ENCODE data around the gene ANKS1A.

The ANKS1A gene

GRCh38 chr6:35065441-35065800, 176.4 kb downstream of the ANKS1A start:
- Histone ChIP-seq H4K8ac (ENCODE audit: low read depth, low read length) (no peak overlapping the region), H3K9me3 (ENCODE audit: insufficient read depth, low read depth, low read length) (no peaks in the 10 kb centered on the region), H3K27ac (ENCODE audit: low read depth, low read length) (no peak overlapping the region), H4K91ac (ENCODE audit: low read depth, low read length) (no peak overlapping the region), H3K36me3 (ENCODE audit: control insufficient read depth in 1 of 2, insufficient read depth in 2 of 2, low read length in 2 of 2) (peaks cover 79 to 85% of the 10 kb centered on the region in 2 experiments), H2BK12ac (ENCODE audit: low read length) (no peak overlapping the region), H3K4me2 (ENCODE audit: low read length) (no peak overlapping the region), H2AFZ (ENCODE audit: insufficient read depth, low read length, poor library complexity) (no peak overlapping the region), H3K4ac (ENCODE audit: low read depth, low read length) (no peak overlapping the region), H3K14ac (ENCODE audit: low read length) (no peak overlapping the region), H3K9ac (ENCODE audit: low read length) (no peak overlapping the region), H3K23ac (ENCODE audit: low read length) (no peak overlapping the region), H3K18ac (ENCODE audit: low read length) (no peak overlapping the region), H3K4me1 (ENCODE audit: control insufficient read depth in 1 of 2, insufficient read depth in 2 of 2, low read length in 2 of 2) (peaks cover 4 to 13% of the 10 kb centered on the region in 2 experiments), H2BK120ac (ENCODE audit: insufficient read depth, low read length, poor library complexity) (no peak overlapping the region), H3K79me2 (ENCODE audit: control insufficient read depth, insufficient read depth, low read length, poor library complexity) (peaks cover 1% of the 10 kb centered on the region), H2BK5ac (ENCODE audit: low read depth, low read length, poor library complexity) (no peak overlapping the region), H2AK5ac (ENCODE audit: low read length) (no peak overlapping the region), H3K79me1 (ENCODE audit: low read length) (no peaks in the 10 kb centered on the region), H3K4me3 (ENCODE audit: low read depth, low read length) (no peak overlapping the region), H3K27me3 (ENCODE audit: insufficient read depth, low read length) (no peaks in the 10 kb centered on the region), H4K12ac (ENCODE audit: low read depth, low read length) (no peak overlapping the region)
- DNase-seq: no peak
- WGBS (ENCODE audit: extremely low coverage, insufficient coverage, insufficient read length): no CpG with 5 or more reads among the region's 9 CpGs

- Histone ChIP-seq H3K4me3 (ENCODE audit: low read depth, low read length) (no peak overlapping the region), H2AK5ac (ENCODE audit: low read length) (no peak overlapping the region), H3K79me2 (ENCODE audit: control insufficient read depth, insufficient read depth, low read length, poor library complexity) (peaks cover 1% of the 10 kb centered on the region), H4K8ac (ENCODE audit: low read depth, low read length) (no peak overlapping the region), H2AFZ (ENCODE audit: insufficient read depth, low read length, poor library complexity) (no peak overlapping the region), H3K27ac (ENCODE audit: low read depth, low read length) (no peak overlapping the region), H3K79me1 (ENCODE audit: low read length) (no peaks in the 10 kb centered on the region), H2BK12ac (ENCODE audit: low read length) (no peak overlapping the region), H3K9me3 (ENCODE audit: insufficient read depth, low read depth, low read length) (no peaks in the 10 kb centered on the region), H4K12ac (ENCODE audit: low read depth, low read length) (no peak overlapping the region), H3K36me3 (ENCODE audit: control insufficient read depth in 1 of 2, insufficient read depth in 2 of 2, low read length in 2 of 2) (peaks cover 77 to 84% of the 10 kb centered on the region in 2 experiments), H2BK120ac (ENCODE audit: insufficient read depth, low read length, poor library complexity) (no peak overlapping the region), H3K27me3 (ENCODE audit: insufficient read depth, low read length) (no peaks in the 10 kb centered on the region), H3K4me1 (ENCODE audit: control insufficient read depth in 1 of 2, insufficient read depth in 2 of 2, low read length in 2 of 2) (peaks cover 4 to 13% of the 10 kb centered on the region in 2 experiments), H3K18ac (ENCODE audit: low read length) (no peak overlapping the region), H3K9ac (ENCODE audit: low read length) (no peak overlapping the region), H3K14ac (ENCODE audit: low read length) (no peak overlapping the region), H2BK5ac (ENCODE audit: low read depth, low read length, poor library complexity) (no peak overlapping the region), H3K23ac (ENCODE audit: low read length) (no peak overlapping the region), H3K4me2 (ENCODE audit: low read length) (no peak overlapping the region), H3K4ac (ENCODE audit: low read depth, low read length) (no peak overlapping the region), H4K91ac (ENCODE audit: low read depth, low read length) (no peak overlapping the region)
- no CpG with 5 or more reads among the region's 13 CpGs for WGBS (ENCODE audit: extremely low coverage, insufficient coverage, insufficient read length)
- DNase-seq: no peak
These were observed 176.8 kb downstream of the ANKS1A start for GRCh38 chr6:35065870-35066269.

- Histone ChIP-seq H2AFZ (ENCODE audit: insufficient read depth, low read length, poor library complexity) (no peak overlapping the region), H2BK5ac (ENCODE audit: low read depth, low read length, poor library complexity) (no peak overlapping the region), H3K4me1 (ENCODE audit: control insufficient read depth in 1 of 2, insufficient read depth in 2 of 2, low read length in 2 of 2) (peaks cover 13 to 16% of the 10 kb centered on the region in 2 experiments), H2BK120ac (ENCODE audit: insufficient read depth, low read length, poor library complexity) (no peak overlapping the region), H3K4me2 (ENCODE audit: low read length) (no peak overlapping the region), H3K23ac (ENCODE audit: low read length) (no peak overlapping the region), H4K91ac (ENCODE audit: low read depth, low read length) (no peak overlapping the region), H2AK5ac (ENCODE audit: low read length) (no peak overlapping the region), H3K27me3 (ENCODE audit: insufficient read depth, low read length) (no peaks in the 10 kb centered on the region), H4K8ac (ENCODE audit: low read depth, low read length) (no peak overlapping the region), H2BK12ac (ENCODE audit: low read length) (no peak overlapping the region), H3K79me2 (ENCODE audit: control insufficient read depth, insufficient read depth, low read length, poor library complexity) (peaks cover 1% of the 10 kb centered on the region), H3K36me3 (ENCODE audit: control insufficient read depth in 1 of 2, insufficient read depth in 2 of 2, low read length in 2 of 2) (peaks cover 74 to 84% of the 10 kb centered on the region in 2 experiments), H3K9me3 (ENCODE audit: insufficient read depth, low read depth, low read length) (no peaks in the 10 kb centered on the region), H3K18ac (ENCODE audit: low read length) (no peak overlapping the region), H3K79me1 (ENCODE audit: low read length) (no peaks in the 10 kb centered on the region), H3K27ac (ENCODE audit: low read depth, low read length) (no peak overlapping the region), H3K14ac (ENCODE audit: low read length) (no peak overlapping the region), H4K12ac (ENCODE audit: low read depth, low read length) (no peak overlapping the region), H3K4me3 (ENCODE audit: low read depth, low read length) (no peak overlapping the region), H3K9ac (ENCODE audit: low read length) (no peak overlapping the region), H3K4ac (ENCODE audit: low read depth, low read length) (no peak overlapping the region)
- no CpG with 5 or more reads among the region's 11 CpGs for WGBS (ENCODE audit: extremely low coverage, insufficient coverage, insufficient read length)
- DNase-seq: no peak
These were observed 178.2 kb downstream of the ANKS1A start for GRCh38 chr6:35067234-35067633.

- Histone ChIP-seq H2AFZ (ENCODE audit: insufficient read depth, low read length, poor library complexity) (no peak overlapping the region), H2BK5ac (ENCODE audit: low read depth, low read length, poor library complexity) (no peak overlapping the region)
These were observed 179.2 kb downstream of the ANKS1A start for GRCh38 chr6:35068206-35068605.

More at GRCh38 chr6:35068206-35068605, 179.2 kb downstream of the ANKS1A start:
- peak overlapping the region; percentile 27 for H3K18ac ChIP-seq (ENCODE audit: low read length)
- WGBS (ENCODE audit: extremely low coverage, insufficient coverage, insufficient read length): no CpG with 5 or more reads among the region's 9 CpGs
- H3K4me2 ChIP-seq (ENCODE audit: low read length): no peak overlapping the region
- H3K4me3 ChIP-seq (ENCODE audit: low read depth, low read length): no peak overlapping the region
- H2AK5ac ChIP-seq (ENCODE audit: low read length): no peak overlapping the region
- no peak for DNase-seq
- peaks cover 75 to 84% of the 10 kb centered on the region in 2 experiments for H3K36me3 ChIP-seq (ENCODE audit: control insufficient read depth in 1 of 2, insufficient read depth in 2 of 2, low read length in 2 of 2)
- H3K79me1 ChIP-seq (ENCODE audit: low read length): peaks cover 2% of the 10 kb centered on the region
- H3K79me2 ChIP-seq (ENCODE audit: control insufficient read depth, insufficient read depth, low read length, poor library complexity): peaks cover 1% of the 10 kb centered on the region
- H2BK120ac ChIP-seq (ENCODE audit: insufficient read depth, low read length, poor library complexity): no peak overlapping the region
- no peak overlapping the region for H2BK12ac ChIP-seq (ENCODE audit: low read length)
- no peak overlapping the region for H3K23ac ChIP-seq (ENCODE audit: low read length)
- H4K8ac ChIP-seq (ENCODE audit: low read depth, low read length): no peak overlapping the region
- no peak overlapping the region for H4K12ac ChIP-seq (ENCODE audit: low read depth, low read length)
- H3K9ac ChIP-seq (ENCODE audit: low read length): no peak overlapping the region
- H3K27ac ChIP-seq (ENCODE audit: low read depth, low read length): no peak overlapping the region
- no peak overlapping the region for H4K91ac ChIP-seq (ENCODE audit: low read depth, low read length)
- no peaks in the 10 kb centered on the region for H3K27me3 ChIP-seq (ENCODE audit: insufficient read depth, low read length)
- peaks cover 16 to 19% of the 10 kb centered on the region in 2 experiments for H3K4me1 ChIP-seq (ENCODE audit: control insufficient read depth in 1 of 2, insufficient read depth in 2 of 2, low read length in 2 of 2)
- H3K14ac ChIP-seq (ENCODE audit: low read length): no peak overlapping the region
- no peak overlapping the region for H3K4ac ChIP-seq (ENCODE audit: low read depth, low read length)
- H3K9me3 ChIP-seq (ENCODE audit: insufficient read depth, low read depth, low read length): no peaks in the 10 kb centered on the region

Measured in trophoblast cell (in vitro differentiated cells and primary cell).